HL-60/S4 treated with phorbol 12-myristate 13-acetate at 8.2 ng/mL for 4 days and 3 days (cell line): ENCODE data around the gene U2AF1L4.

Source experiments
- in situ Hi-C: fragments of 300-500 bp; cut with MboI; formaldehyde crosslinking; loops from 2 replicates; pipeline ENCODE4 v1.15.0; 2022; ENCODE audit warnings: low sequenced_read_pairs

Gene U2AF1L4

GRCh38 chr19:35714601-35715354 lies 30.4 kb downstream of the U2AF1L4 start:
- in situ Hi-C loops: no loop called here

- in situ Hi-C loops: no loop called here
Measured at GRCh38 chr19:35713904-35714495, 31.2 kb downstream of the U2AF1L4 start.

GRCh38 chr19:35713506-35713850 lies 31.7 kb downstream of the U2AF1L4 start:
- in situ Hi-C loops: no loop called here

- in situ Hi-C loops: no loop called here
Measured at GRCh38 chr19:35712567-35713505, 32.4 kb downstream of the U2AF1L4 start.

GRCh38 chr19:35710784-35711723 lies 34.2 kb downstream of the U2AF1L4 start:
- in situ Hi-C loops: no loop called here

GRCh38 chr19:35708391-35708790 lies 36.8 kb downstream of the U2AF1L4 start:
- in situ Hi-C loops: no loop called here

GRCh38 chr19:35704218-35704617 lies 41.0 kb downstream of the U2AF1L4 start, which contains the start of gene ZBTB32:
Gene ZBTB32, plus strand, starts transcription at chr19:35704558. Its CDS starts 10,069 bp downstream, at chr19:35714627.
- in situ Hi-C loops: no loop called here

- in situ Hi-C loops: no loop called here
Measured at GRCh38 chr19:35703343-35703742, 41.9 kb downstream of the U2AF1L4 start.

GRCh38 chr19:35702223-35703012 lies 42.8 kb downstream of the U2AF1L4 start:
- in situ Hi-C loops: no loop called here

- in situ Hi-C loops: no loop called here
Measured at GRCh38 chr19:35696835-35697234, 48.4 kb downstream of the U2AF1L4 start.

- in situ Hi-C loops: no loop called here
Measured at GRCh38 chr19:35695895-35696422, 49.3 kb downstream of the U2AF1L4 start.

- in situ Hi-C loops: no loop called here
Measured at GRCh38 chr19:35693835-35694599, 51.2 kb downstream of the U2AF1L4 start.

- in situ Hi-C loops: no loop called here
Measured at GRCh38 chr19:35693422-35693821, 51.8 kb downstream of the U2AF1L4 start.
